Panc1 (cell line): ENCODE measurements around the gene ASPM.

Source experiments
- CTCF ChIP-seq: fragments of 450-650 bp; IDR thresholded peaks from 2 replicates; pipeline ENCODE4 v1.5.1; 2017; ENCODE audit warnings: mild to moderate bottlenecking
- POLR2AphosphoS5 ChIP-seq: IDR thresholded peaks from 2 replicates; pipeline ENCODE4 v1.6.1; 2012; ENCODE audit warnings: mild to moderate bottlenecking, low read depth, low read length, moderate library complexity
- SIN3A ChIP-seq: IDR thresholded peaks from 2 replicates; pipeline ENCODE4 v1.6.1; 2012; ENCODE audit warnings: low read depth, mild to moderate bottlenecking, low read length, moderate library complexity, borderline replicate concordance; ENCODE audit not compliant: insufficient read depth
- TCF7L2 ChIP-seq: IDR thresholded peaks from 2 replicates; pipeline ENCODE4 v1.6.1; 2011; ENCODE audit warnings: mild to moderate bottlenecking, low read depth, low read length, inconsistent platforms

GRCh38 chr1:197156692-197157091 lies 10.2 kb upstream of the ASPM start:
- TF ChIP-seq CTCF (peak; percentile 16; the same call in 1 of the 2 replicates), POLR2AphosphoS5 (no peak), TCF7L2 (no peak), SIN3A (no peak)
